IMR-90 (cell line): ENCODE measurements around the gene SMOC1. TPM values are rescaled to one million over a fixed set of nuclear protein-coding genes. Genes with fewer than 3 reads are reported as not detected.

Experiments
- ATAC-seq: fragments of 200-7000 bp; cut with Tn5 transposase; 2 replicates; pipeline ENCODE4 v1.9.1; 2020; ENCODE audit warnings: low read depth, mild to moderate bottlenecking, moderate library complexity
- BruUV-seq: library from RNA; stranded (reverse); fragments of 400-500 nt; replicated peaks from 2 replicates; lab custom pipeline; 2021; lab: Mats Ljungman, UMichigan
- CTCF ChIA-PET: fragments of 300-600 bp; formaldehyde crosslinking; extraction: SDS; loops from one replicate; lab custom pipeline; 2021; ENCODE audit warnings: antibody characterized with exemption; lab: Yijun Ruan, JAX
- POLR2A ChIA-PET: fragments of 300-600 bp; sonication (Branson Sonifier 250); formaldehyde crosslinking; loops from one replicate; lab custom pipeline; 2022; ENCODE audit warnings: antibody characterized with exemption; ENCODE audit not compliant: unreplicated experiment; lab: Charles Lee
- DNase-seq: peaks from one replicate; pipeline ENCODE4 v3.0.0; 2013
- H2AFZ ChIP-seq: replicated peaks from 2 replicates; pipeline ENCODE3; 2013; ENCODE audit warnings: low read length, mild to moderate bottlenecking; ENCODE audit not compliant: poor library complexity
- H2AK5ac ChIP-seq: 2 replicates; pipeline ENCODE4 v1.6.1; 2013; ENCODE audit warnings: low read depth, low read length, inconsistent platforms
- H2AK9ac ChIP-seq: replicated peaks from 2 replicates; pipeline ENCODE3; 2013; ENCODE audit warnings: mild to moderate bottlenecking, low read depth, low read length, moderate library complexity; ENCODE audit not compliant: poor library complexity
- H2BK120ac ChIP-seq: 2 replicates; pipeline ENCODE4 v1.6.1; 2013; ENCODE audit warnings: low read depth, low read length, inconsistent platforms
- H2BK15ac ChIP-seq: 3 replicates; pipeline ENCODE4 v1.6.1; 2013; ENCODE audit warnings: low read depth, low read length, inconsistent platforms
- H2BK20ac ChIP-seq: 2 replicates; pipeline ENCODE4 v1.6.1; 2013; ENCODE audit warnings: low read depth, mild to moderate bottlenecking, inconsistent platforms, low read length, moderate library complexity
- H2BK5ac ChIP-seq: 2 replicates; pipeline ENCODE4 v1.6.1; 2013; ENCODE audit warnings: mild to moderate bottlenecking, low read depth, low read length, inconsistent platforms; ENCODE audit not compliant: poor library complexity, severe bottlenecking
- H3K14ac ChIP-seq: replicated peaks from 2 replicates; pipeline ENCODE4 v1.6.1; 2013; ENCODE audit warnings: low read depth, low read length, inconsistent platforms
- H3K18ac ChIP-seq: 2 replicates; pipeline ENCODE4 v1.6.1; 2013; ENCODE audit warnings: low read depth, low read length, control low read depth
- H3K23ac ChIP-seq: 2 replicates; pipeline ENCODE4 v1.6.1; 2013; ENCODE audit warnings: low read depth, low read length, inconsistent platforms
- H3K27ac ChIP-seq: 2 replicates; pipeline ENCODE4 v1.5.1; 2013; ENCODE audit warnings: mild to moderate bottlenecking, control low read depth, low read length; ENCODE audit not compliant: insufficient read depth
- H3K27me3 ChIP-seq: 2 replicates; pipeline ENCODE4 v1.6.1; 2013; ENCODE audit warnings: low read length; ENCODE audit not compliant: control insufficient read depth, insufficient read depth
- H3K36me3 ChIP-seq: 2 replicates; pipeline ENCODE4 v1.6.1; 2013; ENCODE audit warnings: low read length, mixed read lengths; ENCODE audit not compliant: control insufficient read depth, insufficient read depth
- H3K4ac ChIP-seq: 2 replicates; pipeline ENCODE4 v1.6.1; 2013; ENCODE audit warnings: low read depth, low read length, inconsistent platforms
- H3K4me1 ChIP-seq: 2 replicates; pipeline ENCODE4 v1.6.1; 2013; ENCODE audit warnings: low read length, mixed read lengths; ENCODE audit not compliant: control insufficient read depth, insufficient read depth
- H3K4me2 ChIP-seq: 2 replicates; pipeline ENCODE4 v1.6.1; 2013; ENCODE audit warnings: low read depth, mild to moderate bottlenecking, control low read depth, low read length, moderate library complexity
- H3K4me3 ChIP-seq: 2 replicates; pipeline ENCODE4 v1.5.1; 2013; ENCODE audit warnings: low read depth, mild to moderate bottlenecking, control low read depth, low read length, moderate library complexity; ENCODE audit not compliant: insufficient read depth
- H3K56ac ChIP-seq: 2 replicates; pipeline ENCODE4 v1.6.1; 2013; ENCODE audit warnings: low read length, inconsistent platforms; ENCODE audit not compliant: insufficient read depth; ENCODE audit errors: extremely low read depth
- H3K79me1 ChIP-seq, 2 experiments: 2 replicates each; pipeline ENCODE4 v1.6.1; 2013; ENCODE audit warnings: low read length in 2 of 2, inconsistent platforms in 1 of 2, low read depth in 1 of 2
- H3K9ac ChIP-seq: 2 replicates; pipeline ENCODE4 v1.6.1; 2013; ENCODE audit warnings: low read depth, low read length, control low read depth
- H3K9me1 ChIP-seq: 2 replicates; pipeline ENCODE4 v1.6.1; 2013; ENCODE audit warnings: low read length, inconsistent platforms; ENCODE audit not compliant: insufficient read depth
- H3K9me3 ChIP-seq: 2 replicates; pipeline ENCODE4 v1.6.1; 2013; ENCODE audit warnings: low read length; ENCODE audit not compliant: control insufficient read depth, insufficient read depth
- H4K20me1 ChIP-seq: 2 replicates; pipeline ENCODE4 v1.6.1; 2013; ENCODE audit warnings: low read length, inconsistent platforms; ENCODE audit not compliant: insufficient read depth
- H4K5ac ChIP-seq: 2 replicates; pipeline ENCODE4 v1.6.1; 2013; ENCODE audit warnings: mild to moderate bottlenecking, low read depth, low read length, control low read depth
- H4K8ac ChIP-seq, 2 experiments: 2 replicates each; pipeline ENCODE4 v1.6.1; 2013; ENCODE audit warnings: low read depth in 2 of 2, low read length in 2 of 2, control low read depth in 1 of 2, inconsistent platforms in 1 of 2
- H4K91ac ChIP-seq: 2 replicates; pipeline ENCODE4 v1.6.1; 2013; ENCODE audit warnings: low read depth, low read length, inconsistent platforms; ENCODE audit not compliant: insufficient read depth
- BHLHE40 ChIP-seq: fragments of 150-350 bp; IDR thresholded peaks from 2 replicates; pipeline ENCODE4 v1.6.1; 2016; ENCODE audit warnings: mild to moderate bottlenecking, low read depth, low read length
- CEBPB ChIP-seq: IDR thresholded peaks from 2 replicates; pipeline ENCODE4 v1.6.1; 2012; ENCODE audit warnings: low read depth, low read length, improper control_type of control experiment
- CHD1 ChIP-seq: IDR thresholded peaks from 2 replicates; pipeline ENCODE4 v1.6.1; 2012; ENCODE audit warnings: low read depth, low read length, improper control_type of control experiment
- CTCF ChIP-seq: conservative IDR thresholded peaks from 2 replicates; pipeline ENCODE4 v1.5.1; 2012; ENCODE audit warnings: mild to moderate bottlenecking, low read depth, low read length, improper control_type of control experiment
- ELK1 ChIP-seq: fragments of 150-350 bp; IDR thresholded peaks from 2 replicates; pipeline ENCODE4 v1.6.1; 2016; ENCODE audit warnings: low read depth, mild to moderate bottlenecking, low read length, moderate library complexity, borderline replicate concordance
- FOS ChIP-seq: fragments of 150-350 bp; IDR thresholded peaks from 2 replicates; pipeline ENCODE4 v1.6.1; 2016; ENCODE audit warnings: low read depth, low read length
- MAFK ChIP-seq: IDR thresholded peaks from 2 replicates; pipeline ENCODE4 v1.6.1; 2012; ENCODE audit warnings: low read depth, low read length, improper control_type of control experiment
- MAZ ChIP-seq: IDR thresholded peaks from 2 replicates; pipeline ENCODE4 v1.6.1; 2012; ENCODE audit warnings: low read depth, mild to moderate bottlenecking, low read length, improper control_type of control experiment, moderate library complexity, borderline replicate concordance
- NFE2L2 ChIP-seq: fragments of 150-350 bp; IDR thresholded peaks from 2 replicates; pipeline ENCODE4 v1.6.1; 2016; ENCODE audit warnings: low read depth, mild to moderate bottlenecking, low read length
- POLR2A ChIP-seq: IDR thresholded peaks from 2 replicates; pipeline ENCODE4 v1.6.1; 2012; ENCODE audit warnings: mild to moderate bottlenecking, low read depth, low read length
- RAD21 ChIP-seq: IDR thresholded peaks from 2 replicates; pipeline ENCODE4 v1.6.1; 2012; ENCODE audit warnings: low read length, improper control_type of control experiment
- RCOR1 ChIP-seq: IDR thresholded peaks from 2 replicates; pipeline ENCODE4 v1.6.1; 2012; ENCODE audit warnings: mild to moderate bottlenecking, low read length, improper control_type of control experiment; ENCODE audit not compliant: insufficient replicate concordance
- RFX5 ChIP-seq: IDR thresholded peaks from 2 replicates; pipeline ENCODE4 v1.8.0; 2012; ENCODE audit warnings: low read depth, mild to moderate bottlenecking, low read length, moderate library complexity
- USF2 ChIP-seq: fragments of 150-350 bp; IDR thresholded peaks from 2 replicates; pipeline ENCODE4 v1.6.1; 2017; ENCODE audit warnings: mild to moderate bottlenecking, antibody characterized with exemption, low read length, low read depth
- WGBS, 2 experiments: methylation state at CpG; one replicate each; pipeline versions ENCODE4 v1.1.5 to v1.1.7; 2013; ENCODE audit warnings: missing lambda C conversion rate in 2 of 2; ENCODE audit not compliant: insufficient read length in 1 of 2; ENCODE audit errors: extremely low coverage in 2 of 2; 5-methylcytosine and 5-hydroxymethylcytosine counted together
- dilution Hi-C: fragments of 300-500 bp; cut with HindIII; formaldehyde crosslinking; loops from one replicate; pipeline ENCODE4 v1.14.3; 2018; ENCODE audit warnings: low sequenced_read_pairs; ENCODE audit not compliant: unreplicated experiment
- in situ Hi-C: fragments of 300-500 bp; cut with MboI; formaldehyde crosslinking; loops from 3 replicates; pipeline ENCODE4 v1.14.3; 2019; ENCODE audit warnings: low sequenced_read_pairs, inconsistent platforms, mixed read lengths
- intact Hi-C: fragments of 100-400 bp; cut with micrococcal nuclease; formaldehyde crosslinking; loops from 2 replicates; pipeline ENCODE4 v1.10.0; 2022
- polyA plus RNA-seq, 3 experiments: library from polyadenylated mRNA; depleted of rRNA; stranded (reverse); fragments of >200 nt; gene quantifications; 2 replicates each; pipeline ENCODE4 v1.2.3, GENCODE V29; 2012; ENCODE audit warnings: low replicate concordance in 1 of 3
- total RNA-seq: library from RNA; depleted of rRNA; stranded (reverse); fragments of >200 nt; gene quantifications from 2 replicates; pipeline ENCODE4 v1.2.3, GENCODE V29; 2012

SMOC1 gene
- total and polyA plus RNA-seq, 2 of the 4 experiments (the other 2 are of a cell fraction) = 0.90 to 4.1 TPM

GRCh38 chr14:70059545-70059944, 180.3 kb downstream of the SMOC1 start:
- intact Hi-C loops (no loop called here), in situ Hi-C loops (no loop called here), dilution Hi-C loops (no loop called here)
- ATAC-seq (no peak), DNase-seq (no peak)
- H2AK9ac ChIP-seq = no peak overlapping the region
- no peak overlapping the region for H2BK20ac ChIP-seq
- CTCF ChIA-PET = interaction anchor here (0.5 kb wide), 1 partner anchor 27 kb away, joined by 3 read pairs; no protein-coding TSS in a partner anchor
- no peaks in the 10 kb centered on the region for H4K20me1 ChIP-seq
- no peaks in the 10 kb centered on the region for H3K9me3 ChIP-seq
- no peak overlapping the region for H3K9ac ChIP-seq
- H2BK5ac ChIP-seq = no peak overlapping the region
- no peak overlapping the region for H3K18ac ChIP-seq
- WGBS, 2 experiments = no CpG with 5 or more reads among the region's 2 CpGs
- H3K4ac ChIP-seq = no peak overlapping the region
- H3K27me3 ChIP-seq = peaks cover 9% of the 10 kb centered on the region
- no peaks in the 10 kb centered on the region for H3K36me3 ChIP-seq
- no peaks in the 10 kb centered on the region for H3K4me1 ChIP-seq
- no peak overlapping the region for H3K14ac ChIP-seq
- H3K4me3 ChIP-seq = no peak overlapping the region
- no TSS peak for BruUV-seq
- POLR2A ChIA-PET = no interaction called here
- H4K5ac ChIP-seq = no peak overlapping the region
- H2AFZ ChIP-seq = no peak overlapping the region
- H2BK120ac ChIP-seq = no peak overlapping the region
- no peak overlapping the region for H3K4me2 ChIP-seq
- H4K91ac ChIP-seq = no peak overlapping the region
- H3K9me1 ChIP-seq = no peaks in the 10 kb centered on the region
- no peak overlapping the region for H3K56ac ChIP-seq
- TF ChIP-seq BHLHE40 (no peak), RFX5 (no peak), ELK1 (no peak), USF2 (no peak), MAZ (no peak), CTCF (no peak), NFE2L2 (no peak), RAD21 (no peak), CHD1 (no peak), FOS (no peak), CEBPB (no peak), RCOR1 (no peak), POLR2A (no peak), MAFK (no peak)
- H2BK15ac ChIP-seq = no peak overlapping the region
- H4K8ac ChIP-seq = no peak overlapping the region
- no peak overlapping the region for H3K23ac ChIP-seq
- no peaks in the 10 kb centered on the region for H3K79me1 ChIP-seq
- no peak overlapping the region for H3K27ac ChIP-seq
- H2AK5ac ChIP-seq = no peak overlapping the region
